ENCODE measurements around the gene RMP24.

DNA sequence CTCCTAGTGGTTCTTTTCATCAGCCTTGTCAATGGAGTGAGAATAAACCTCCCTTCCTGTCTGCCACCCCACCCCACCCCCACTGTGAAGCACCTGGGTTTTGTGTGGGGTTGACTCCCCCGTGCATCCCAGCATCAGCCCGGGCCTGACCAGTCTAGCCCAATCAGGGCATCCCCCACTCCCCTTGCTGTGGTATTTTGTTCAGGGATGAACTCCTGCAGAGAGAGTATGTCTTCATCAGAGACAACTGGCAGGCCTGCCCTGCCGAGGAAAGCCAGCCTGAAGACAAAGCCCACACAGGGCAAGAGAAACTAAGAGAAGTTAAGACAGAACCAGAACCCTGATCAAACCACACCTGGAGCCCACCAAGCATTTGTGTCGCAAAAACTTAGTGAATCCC, 36.7 kb upstream of the RMP24 start:
- TF ChIP-seq, protein P1, sequence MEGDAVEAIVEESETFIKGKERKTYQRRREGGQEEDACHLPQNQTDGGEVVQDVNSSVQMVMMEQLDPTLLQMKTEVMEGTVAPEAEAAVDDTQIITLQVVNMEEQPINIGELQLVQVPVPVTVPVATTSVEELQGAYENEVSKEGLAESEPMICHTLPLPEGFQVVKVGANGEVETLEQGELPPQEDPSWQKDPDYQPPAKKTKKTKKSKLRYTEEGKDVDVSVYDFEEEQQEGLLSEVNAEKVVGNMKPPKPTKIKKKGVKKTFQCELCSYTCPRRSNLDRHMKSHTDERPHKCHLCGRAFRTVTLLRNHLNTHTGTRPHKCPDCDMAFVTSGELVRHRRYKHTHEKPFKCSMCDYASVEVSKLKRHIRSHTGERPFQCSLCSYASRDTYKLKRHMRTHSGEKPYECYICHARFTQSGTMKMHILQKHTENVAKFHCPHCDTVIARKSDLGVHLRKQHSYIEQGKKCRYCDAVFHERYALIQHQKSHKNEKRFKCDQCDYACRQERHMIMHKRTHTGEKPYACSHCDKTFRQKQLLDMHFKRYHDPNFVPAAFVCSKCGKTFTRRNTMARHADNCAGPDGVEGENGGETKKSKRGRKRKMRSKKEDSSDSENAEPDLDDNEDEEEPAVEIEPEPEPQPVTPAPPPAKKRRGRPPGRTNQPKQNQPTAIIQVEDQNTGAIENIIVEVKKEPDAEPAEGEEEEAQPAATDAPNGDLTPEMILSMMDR (IDR thresholded peaks at IDR 0.05) = no peak
- no peak for TF ChIP-seq POLR2A (IDR thresholded peaks at IDR 0.05)
